Measurements from ENCODE around the gene SELENOW. TPM values are rescaled to one million over a fixed set of nuclear protein-coding genes. Genes with fewer than 3 reads are reported as not detected.
"Not testable (repeated sequence)": the region's sequence is repeated elsewhere in the genome, so short reads cannot be mapped to it uniquely, and the experiment has no call there.

The SELENOW gene
- total RNA-seq, 1 donor from 2014 or later: 117 TPM

DNA sequence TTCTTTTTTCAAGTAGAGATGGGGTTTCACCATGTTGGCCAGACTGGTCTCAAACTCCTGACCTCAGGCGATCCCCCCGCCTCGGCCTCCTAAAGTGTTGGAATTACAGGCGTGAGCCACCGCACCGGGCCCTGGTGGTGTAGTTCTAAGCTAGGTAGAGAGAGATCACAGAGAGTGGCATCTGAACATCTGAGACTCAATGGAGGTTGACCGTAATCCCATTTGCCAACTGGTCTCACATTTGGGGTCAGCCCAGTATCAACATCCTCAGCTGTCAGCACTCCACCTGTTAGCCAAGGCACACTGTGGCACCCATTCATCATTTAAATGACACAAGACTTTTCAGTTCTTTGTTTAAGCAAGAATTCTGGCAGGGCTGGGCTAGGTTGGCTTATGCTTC is 8.1 kb downstream of the SELENOW start:
- Mint-ChIP-seq H3K4me3 (no peak overlapping the region), H3K36me3 (peaks cover 22% of the 10 kb centered on the region), H3K27me3 (no peaks in the 10 kb centered on the region), H3K9me3 (no peaks in the 10 kb centered on the region), H3K27ac (no peak overlapping the region), H3K4me1 (ENCODE audit: unreplicated experiment) (peaks cover 6% of the 10 kb centered on the region)
- DNase-seq (ENCODE audit: extremely low spot score, unreplicated experiment): no peak
- TF ChIP-seq, protein P1, sequence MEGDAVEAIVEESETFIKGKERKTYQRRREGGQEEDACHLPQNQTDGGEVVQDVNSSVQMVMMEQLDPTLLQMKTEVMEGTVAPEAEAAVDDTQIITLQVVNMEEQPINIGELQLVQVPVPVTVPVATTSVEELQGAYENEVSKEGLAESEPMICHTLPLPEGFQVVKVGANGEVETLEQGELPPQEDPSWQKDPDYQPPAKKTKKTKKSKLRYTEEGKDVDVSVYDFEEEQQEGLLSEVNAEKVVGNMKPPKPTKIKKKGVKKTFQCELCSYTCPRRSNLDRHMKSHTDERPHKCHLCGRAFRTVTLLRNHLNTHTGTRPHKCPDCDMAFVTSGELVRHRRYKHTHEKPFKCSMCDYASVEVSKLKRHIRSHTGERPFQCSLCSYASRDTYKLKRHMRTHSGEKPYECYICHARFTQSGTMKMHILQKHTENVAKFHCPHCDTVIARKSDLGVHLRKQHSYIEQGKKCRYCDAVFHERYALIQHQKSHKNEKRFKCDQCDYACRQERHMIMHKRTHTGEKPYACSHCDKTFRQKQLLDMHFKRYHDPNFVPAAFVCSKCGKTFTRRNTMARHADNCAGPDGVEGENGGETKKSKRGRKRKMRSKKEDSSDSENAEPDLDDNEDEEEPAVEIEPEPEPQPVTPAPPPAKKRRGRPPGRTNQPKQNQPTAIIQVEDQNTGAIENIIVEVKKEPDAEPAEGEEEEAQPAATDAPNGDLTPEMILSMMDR (conservative IDR thresholded peaks at IDR 0.05): no peak

DNA sequence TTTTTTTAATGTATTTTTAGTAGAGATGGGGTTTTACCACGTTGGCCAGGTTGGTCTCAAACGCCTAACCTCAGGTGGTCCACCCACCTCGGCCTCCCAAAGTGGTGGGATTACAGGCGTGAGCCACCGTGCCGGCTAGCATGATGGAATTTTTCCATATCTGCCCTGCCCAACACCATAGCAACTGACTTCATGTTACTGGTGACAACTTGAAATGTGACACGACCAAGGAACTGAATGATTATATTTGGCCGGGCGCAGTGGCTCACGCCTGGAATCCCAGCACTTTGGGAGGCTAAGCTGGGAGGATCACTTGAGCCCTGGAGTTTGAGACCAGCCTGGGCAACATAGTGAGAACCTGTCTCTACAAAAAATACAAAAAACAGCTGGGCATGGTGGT is 8.8 kb downstream of the SELENOW start:
- not testable (repeated sequence) for H3K27ac Mint-ChIP-seq; H3K27me3 Mint-ChIP-seq; H3K4me1 Mint-ChIP-seq (ENCODE audit: unreplicated experiment); DNase-seq (ENCODE audit: extremely low spot score, unreplicated experiment); H3K4me3 Mint-ChIP-seq; H3K9me3 Mint-ChIP-seq
- H3K36me3 Mint-ChIP-seq: peaks cover 14% of the 10 kb centered on the region

DNA sequence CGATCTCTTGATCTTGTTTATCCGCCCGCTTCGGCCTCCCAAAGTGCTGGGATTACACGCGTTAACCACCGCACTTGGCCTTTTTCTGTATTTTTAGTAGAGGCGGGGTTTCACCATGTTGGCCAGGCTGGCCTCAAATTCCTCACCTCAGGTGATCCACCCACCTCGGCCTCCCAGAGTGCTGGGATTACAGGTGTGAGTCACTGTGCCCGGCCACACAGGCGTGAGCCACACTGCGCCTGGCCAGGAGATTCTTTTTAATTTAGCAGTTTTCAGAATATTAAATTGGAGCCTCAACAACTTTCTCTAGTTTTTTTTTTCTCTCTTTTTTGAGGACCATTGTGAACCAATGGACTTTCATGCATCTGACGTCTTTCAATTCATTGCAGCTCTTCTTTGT is 11.3 kb downstream of the SELENOW start:
- not testable (repeated sequence) for H3K36me3 Mint-ChIP-seq; H3K4me3 Mint-ChIP-seq; H3K27ac Mint-ChIP-seq; DNase-seq (ENCODE audit: extremely low spot score, unreplicated experiment); H3K4me1 Mint-ChIP-seq (ENCODE audit: unreplicated experiment); H3K27me3 Mint-ChIP-seq; H3K9me3 Mint-ChIP-seq

DNA sequence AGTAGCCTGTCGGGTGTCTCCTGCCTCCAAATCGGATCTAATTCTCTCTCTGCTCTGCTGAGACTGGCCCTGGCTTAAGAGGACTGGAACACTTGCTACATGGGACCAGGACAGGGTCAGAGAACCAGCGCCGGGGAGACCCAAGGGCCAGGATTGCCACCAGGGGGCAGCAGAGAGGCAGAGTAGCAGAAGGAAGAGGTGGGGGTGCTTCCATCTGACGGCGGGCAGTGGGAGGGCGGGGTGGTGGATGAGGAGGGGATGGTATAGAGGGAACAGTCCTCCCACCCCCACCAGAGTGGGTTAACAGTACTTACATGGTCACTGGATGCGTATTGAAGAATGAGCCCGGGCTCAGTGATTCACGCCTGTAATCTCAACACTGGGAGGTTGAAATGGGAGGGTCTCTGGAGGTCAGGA is 11.9 kb downstream of the SELENOW start:
- Mint-ChIP-seq H3K4me1 (ENCODE audit: unreplicated experiment) (peaks cover 6% of the 10 kb centered on the region), H3K4me3 (no peak overlapping the region), H3K36me3 (peaks cover 4% of the 10 kb centered on the region), H3K9me3 (no peaks in the 10 kb centered on the region), H3K27me3 (no peaks in the 10 kb centered on the region), H3K27ac (no peak overlapping the region)
- peak; percentile 82 for DNase-seq (ENCODE audit: extremely low spot score, unreplicated experiment)
- TF ChIP-seq, protein P1 (conservative IDR thresholded peaks at IDR 0.05): peak; percentile 84

DNA sequence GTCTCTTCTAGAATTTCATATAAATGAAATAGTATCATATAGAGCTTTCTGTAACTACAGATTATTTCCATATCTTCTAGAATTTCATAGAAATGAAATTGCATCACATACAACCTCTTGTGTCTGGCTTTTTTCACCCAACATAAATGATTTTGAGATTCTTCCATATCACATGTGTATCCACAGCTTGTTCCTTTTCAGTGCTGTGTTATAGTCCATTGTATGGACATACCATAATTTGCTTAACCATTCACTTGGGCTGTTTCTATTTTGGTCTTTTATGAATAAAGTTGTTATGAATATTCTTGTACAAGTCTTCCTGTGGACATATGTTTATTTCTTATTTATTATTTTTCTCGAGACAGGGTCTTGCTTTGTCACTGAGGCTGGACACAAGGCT is 14.1 kb downstream of the SELENOW start:
- H3K9me3 Mint-ChIP-seq: no peaks in the 10 kb centered on the region
- peaks cover 4% of the 10 kb centered on the region for H3K36me3 Mint-ChIP-seq
- no peak overlapping the region for H3K4me3 Mint-ChIP-seq
- H3K4me1 Mint-ChIP-seq (ENCODE audit: unreplicated experiment): peaks cover 6% of the 10 kb centered on the region
- no peak for DNase-seq (ENCODE audit: extremely low spot score, unreplicated experiment)
- peaks cover under 1% of the 10 kb centered on the region for H3K27me3 Mint-ChIP-seq
- H3K27ac Mint-ChIP-seq: no peak overlapping the region
- TF ChIP-seq, protein P1 (conservative IDR thresholded peaks at IDR 0.05): no peak

DNA sequence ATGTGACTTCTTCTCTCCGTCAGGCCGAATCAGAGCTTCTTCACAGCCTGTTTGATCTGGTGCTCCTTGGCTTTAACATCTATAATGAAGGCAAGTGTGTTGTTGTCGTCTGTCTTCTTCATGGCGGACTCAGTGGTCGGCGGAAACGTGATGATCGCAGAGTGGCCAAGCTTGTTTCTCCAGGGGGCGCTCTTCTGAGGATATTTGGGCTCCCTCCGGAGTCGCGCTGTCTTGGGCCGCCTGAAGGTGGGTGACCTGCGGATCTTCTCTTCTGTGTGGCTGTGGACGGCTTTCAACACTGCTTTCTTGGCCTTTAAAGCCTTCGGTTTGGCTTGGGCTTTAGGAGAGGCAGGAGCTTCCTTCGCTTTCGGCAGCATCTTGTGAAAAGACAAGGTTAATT is 16.0 kb downstream of the SELENOW start:
- Mint-ChIP-seq H3K27ac (no peak overlapping the region), H3K27me3 (peaks cover 13% of the 10 kb centered on the region), H3K9me3 (no peaks in the 10 kb centered on the region), H3K36me3 (no peaks in the 10 kb centered on the region), H3K4me3 (no peak overlapping the region), H3K4me1 (ENCODE audit: unreplicated experiment) (no peaks in the 10 kb centered on the region)
- TF ChIP-seq, protein P1 (conservative IDR thresholded peaks at IDR 0.05): peak; percentile 20
- no peak for DNase-seq (ENCODE audit: extremely low spot score, unreplicated experiment)

DNA sequence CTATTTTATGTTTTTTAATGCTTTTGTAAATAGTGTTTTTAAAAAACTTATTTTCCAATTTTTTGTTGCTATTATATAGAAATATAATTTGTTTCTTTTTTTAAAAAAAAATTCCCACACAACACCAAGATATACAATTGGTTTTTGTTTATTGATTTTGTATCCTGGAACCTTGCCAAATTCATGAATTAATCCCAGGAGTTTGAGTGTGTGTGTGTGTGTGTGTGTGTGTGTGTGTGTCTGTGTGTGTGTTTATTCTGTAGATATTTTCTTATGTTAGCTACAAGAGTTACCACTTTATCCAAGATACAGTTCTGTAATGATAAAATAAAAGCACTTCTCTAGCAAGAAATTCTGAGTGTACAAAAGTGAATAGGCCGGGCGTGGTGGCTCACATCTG is 18.3 kb downstream of the SELENOW start:
- Mint-ChIP-seq H3K27me3 (peaks cover 13% of the 10 kb centered on the region), H3K4me1 (ENCODE audit: unreplicated experiment) (no peaks in the 10 kb centered on the region), H3K36me3 (no peaks in the 10 kb centered on the region), H3K27ac (no peak overlapping the region), H3K4me3 (no peak overlapping the region), H3K9me3 (no peaks in the 10 kb centered on the region)
- TF ChIP-seq, protein P1 (conservative IDR thresholded peaks at IDR 0.05): no peak
- DNase-seq (ENCODE audit: extremely low spot score, unreplicated experiment): no peak
